Gastrocnemius medialis (tissue), 4 donors: Measurements from ENCODE around the gene RUNX1.

ENCODE experiments used
- POLR2A ChIP-seq, 2 donors: fragments of 450-650 bp; IDR thresholded peaks; one replicate each; pipeline ENCODE4 v1.6.1; 2017; ENCODE audit warnings: antibody characterized with exemption in 2 of 2, mild to moderate bottlenecking in 2 of 2, moderate library complexity in 2 of 2
- TF ChIP-seq, protein P1 (sequence below), 5 experiments: fragments of 450-650 bp in 3 of 5; fragments of 200-600 bp in 2 of 5; sonication (generic) in 2 of 5; IDR thresholded peaks in 4 of 5; conservative IDR thresholded peaks in 1 of 5; 1 replicate in 4 of 5; 2 replicates in 1 of 5; pipeline ENCODE4 v1.5.1; 2016 to 2019; ENCODE audit warnings: antibody characterized with exemption in 5 of 5, mild to moderate bottlenecking in 3 of 5, moderate library complexity in 3 of 5

DNA sequence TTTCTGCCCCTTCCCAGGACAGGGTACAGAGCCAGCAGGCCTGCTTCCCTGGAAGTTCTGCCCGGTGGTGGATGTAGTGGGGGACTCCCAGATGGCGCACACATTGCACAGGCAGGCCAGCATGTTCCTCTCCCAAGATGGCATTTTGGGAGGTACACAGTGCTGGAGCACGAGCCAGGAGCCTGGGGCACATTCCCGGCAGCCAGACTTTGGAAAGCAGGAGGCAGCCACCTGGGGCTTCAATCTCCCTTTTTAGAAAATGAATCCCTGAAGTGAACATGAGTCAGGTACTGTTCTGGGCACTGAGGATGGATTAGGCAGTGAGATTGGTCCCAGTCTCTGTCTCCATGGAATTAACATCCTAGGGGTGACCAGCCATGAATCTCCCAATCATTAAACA lies 56.9 kb downstream of the RUNX1 start:
- TF ChIP-seq, protein P1, sequence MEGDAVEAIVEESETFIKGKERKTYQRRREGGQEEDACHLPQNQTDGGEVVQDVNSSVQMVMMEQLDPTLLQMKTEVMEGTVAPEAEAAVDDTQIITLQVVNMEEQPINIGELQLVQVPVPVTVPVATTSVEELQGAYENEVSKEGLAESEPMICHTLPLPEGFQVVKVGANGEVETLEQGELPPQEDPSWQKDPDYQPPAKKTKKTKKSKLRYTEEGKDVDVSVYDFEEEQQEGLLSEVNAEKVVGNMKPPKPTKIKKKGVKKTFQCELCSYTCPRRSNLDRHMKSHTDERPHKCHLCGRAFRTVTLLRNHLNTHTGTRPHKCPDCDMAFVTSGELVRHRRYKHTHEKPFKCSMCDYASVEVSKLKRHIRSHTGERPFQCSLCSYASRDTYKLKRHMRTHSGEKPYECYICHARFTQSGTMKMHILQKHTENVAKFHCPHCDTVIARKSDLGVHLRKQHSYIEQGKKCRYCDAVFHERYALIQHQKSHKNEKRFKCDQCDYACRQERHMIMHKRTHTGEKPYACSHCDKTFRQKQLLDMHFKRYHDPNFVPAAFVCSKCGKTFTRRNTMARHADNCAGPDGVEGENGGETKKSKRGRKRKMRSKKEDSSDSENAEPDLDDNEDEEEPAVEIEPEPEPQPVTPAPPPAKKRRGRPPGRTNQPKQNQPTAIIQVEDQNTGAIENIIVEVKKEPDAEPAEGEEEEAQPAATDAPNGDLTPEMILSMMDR (IDR thresholded peaks at IDR 0.05 in 4 of 5, conservative IDR thresholded peaks at IDR 0.05 in 1 of 5) = no peak
- TF ChIP-seq POLR2A (IDR thresholded peaks at IDR 0.05) = no peak
